ENCODE results near the gene ZNF547. TPM values are rescaled to one million over a fixed set of nuclear protein-coding genes. Genes with fewer than 3 reads are reported as not detected.

ZNF547 gene
- total RNA-seq = 1 to 10 TPM; 2.5 to 7.0 (median 4.6) TPM

GRCh38 chr19:57362997-57363687, at the start of gene ZNF547, which contains the start of gene TRAPPC2B:
ZNF547 (plus strand) TSS chr19:57363551; CDS start chr19:57368556, 5,005 bp downstream.
TRAPPC2B (plus strand) TSS chr19:57363551; CDS start chr19:57364834, 1,283 bp downstream.
- no peaks in the 10 kb centered on the region for H3K9me3 ChIP-seq
- intact Hi-C loops (cut with DNase I) = loop anchor here (10.0 kb wide), 1 partner anchor 78 kb away; the partner anchor contains the start of gene ZNF460
- H3K4me1 ChIP-seq = peaks cover 12 to 14% of the 10 kb centered on the region in 2 donors
- no peaks in the 10 kb centered on the region for H3K27me3 ChIP-seq
- no peak for TF ChIP-seq CTCF (IDR thresholded peaks at IDR 0.05)
- TF ChIP-seq POLR2A (IDR thresholded peaks at IDR 0.05) = peak in 1 of 2 donors; percentile 73
- peak; percentile 100 for DNase-seq
- peaks cover 0 to 6% of the 10 kb centered on the region in 2 donors for H3K36me3 ChIP-seq
- 1 to 3% methylated on average over 26 to 46 of the region's 47 CpGs for WGBS, 2 donors
- peak within 1 kb of the TSS; percentile 71 to 95 (median 90) for H3K27ac ChIP-seq
- H3K4me3 ChIP-seq (replicated peaks in 1 of 3) = peak within 1 kb of the TSS; percentile 44 to 85 (median 77)

- intact Hi-C loops (cut with DNase I) = no loop called here
- Histone ChIP-seq H3K4me1 (no peaks in the 10 kb centered on the region), H3K27me3 (no peaks in the 10 kb centered on the region), H3K9me3 (no peaks in the 10 kb centered on the region), H3K36me3 (no peaks in the 10 kb centered on the region), H3K27ac (no peak overlapping the region), H3K4me3 (replicated peaks in 1 of 3) (no peak overlapping the region)
- peak; percentile 42 to 50 for DNase-seq
- WGBS, 2 donors = 36 to 54% methylated on average over 4 of the region's 4 CpGs
- TF ChIP-seq CTCF (IDR thresholded peaks at IDR 0.05) = no peak
- no peak for TF ChIP-seq POLR2A (IDR thresholded peaks at IDR 0.05)
These were observed 49.2 kb upstream of the ZNF547 start for GRCh38 chr19:57314146-57314545.

GRCh38 chr19:57317503-57317902, 45.8 kb upstream of the ZNF547 start:
- H3K36me3 ChIP-seq = no peaks in the 10 kb centered on the region
- intact Hi-C loops (cut with DNase I) = no loop called here
- H3K4me1 ChIP-seq = peaks cover 12 to 15% of the 10 kb centered on the region in 2 donors
- H3K9me3 ChIP-seq = no peaks in the 10 kb centered on the region
- H3K4me3 ChIP-seq (replicated peaks in 1 of 3) = no peak overlapping the region
- TF ChIP-seq POLR2A (IDR thresholded peaks at IDR 0.05) (no peak), CTCF (IDR thresholded peaks at IDR 0.05) (no peak)
- no peak overlapping the region for H3K27ac ChIP-seq
- peak; percentile 16 to 19 for DNase-seq
- 7 to 10% methylated on average over 22 to 27 of the region's 29 CpGs for WGBS, 2 donors
- no peaks in the 10 kb centered on the region for H3K27me3 ChIP-seq

GRCh38 chr19:57319869-57320179, 43.5 kb upstream of the ZNF547 start:
- H3K27ac ChIP-seq = peak overlapping the region; percentile 80 to 84 (median 84)
- H3K4me3 ChIP-seq (replicated peaks in 1 of 3) = peak overlapping the region; percentile 86 to 100 (median 86)
- no peaks in the 10 kb centered on the region for H3K9me3 ChIP-seq
- H3K36me3 ChIP-seq = peaks cover 14 to 15% of the 10 kb centered on the region in 2 donors
- no peaks in the 10 kb centered on the region for H3K27me3 ChIP-seq
- TF ChIP-seq CTCF (IDR thresholded peaks at IDR 0.05) = no peak
- no peak for TF ChIP-seq POLR2A (IDR thresholded peaks at IDR 0.05)
- intact Hi-C loops (cut with DNase I) = no loop called here
- peaks cover 12 to 15% of the 10 kb centered on the region in 2 donors for H3K4me1 ChIP-seq
- DNase-seq = no peak
- 0% methylated on average over 1 of the region's 1 CpG for WGBS, 2 donors

All from thyroid gland (tissue), 4 donors.